ENCODE results near the gene MARCHF3. TPM values are rescaled to one million over a fixed set of nuclear protein-coding genes. Genes with fewer than 3 reads are reported as not detected.

The MARCHF3 gene
- total RNA-seq, 4 donors from 2014 or later: 1.9 to 5.3 (median 2.5) TPM

DNA sequence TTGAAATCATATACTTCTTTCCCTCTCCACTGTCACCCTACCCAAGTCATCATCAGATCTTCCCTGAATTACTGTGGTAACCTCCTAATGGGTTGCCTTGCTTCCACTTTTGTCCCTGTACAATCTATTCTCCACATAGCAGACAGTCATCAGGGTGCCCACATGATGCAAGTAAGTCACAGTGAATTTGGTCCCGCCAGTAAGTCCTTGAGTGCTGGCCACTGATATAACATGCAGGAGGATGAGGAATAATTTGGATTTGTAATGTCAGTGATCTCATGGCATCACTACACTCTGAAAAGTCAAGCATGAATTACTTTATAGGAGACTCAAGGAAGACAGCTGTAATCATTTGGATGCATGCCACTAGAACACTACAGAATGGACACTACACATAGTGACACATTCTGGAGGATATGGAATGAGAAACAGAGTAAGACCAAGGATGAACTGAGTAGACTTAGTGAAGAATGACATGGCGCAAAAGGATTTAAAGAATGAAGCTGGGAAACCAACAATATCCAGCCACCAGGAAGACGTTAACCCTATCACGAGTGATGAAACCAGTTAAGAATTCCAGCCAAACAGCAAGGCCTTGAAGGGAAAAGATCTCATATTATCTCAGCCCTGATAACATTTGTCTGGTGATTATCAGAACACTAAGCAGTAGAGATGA is 28.6 kb downstream of the MARCHF3 start:
- Histone ChIP-seq H3K36me3 (no peaks in the 10 kb centered on the region), H3K4me3 (no peak overlapping the region), H3K9me3 (no peaks in the 10 kb centered on the region), H3K27me3 (no peaks in the 10 kb centered on the region), H3K4me1 (no peaks in the 10 kb centered on the region), H3K27ac (no peak overlapping the region)
- 82 to 86% methylated on average over 4 of the region's 4 CpGs for WGBS, 2 donors
- DNase-seq: no peak
- no peak for TF ChIP-seq POLR2A (IDR thresholded peaks at IDR 0.05)
- TF ChIP-seq, protein P1, sequence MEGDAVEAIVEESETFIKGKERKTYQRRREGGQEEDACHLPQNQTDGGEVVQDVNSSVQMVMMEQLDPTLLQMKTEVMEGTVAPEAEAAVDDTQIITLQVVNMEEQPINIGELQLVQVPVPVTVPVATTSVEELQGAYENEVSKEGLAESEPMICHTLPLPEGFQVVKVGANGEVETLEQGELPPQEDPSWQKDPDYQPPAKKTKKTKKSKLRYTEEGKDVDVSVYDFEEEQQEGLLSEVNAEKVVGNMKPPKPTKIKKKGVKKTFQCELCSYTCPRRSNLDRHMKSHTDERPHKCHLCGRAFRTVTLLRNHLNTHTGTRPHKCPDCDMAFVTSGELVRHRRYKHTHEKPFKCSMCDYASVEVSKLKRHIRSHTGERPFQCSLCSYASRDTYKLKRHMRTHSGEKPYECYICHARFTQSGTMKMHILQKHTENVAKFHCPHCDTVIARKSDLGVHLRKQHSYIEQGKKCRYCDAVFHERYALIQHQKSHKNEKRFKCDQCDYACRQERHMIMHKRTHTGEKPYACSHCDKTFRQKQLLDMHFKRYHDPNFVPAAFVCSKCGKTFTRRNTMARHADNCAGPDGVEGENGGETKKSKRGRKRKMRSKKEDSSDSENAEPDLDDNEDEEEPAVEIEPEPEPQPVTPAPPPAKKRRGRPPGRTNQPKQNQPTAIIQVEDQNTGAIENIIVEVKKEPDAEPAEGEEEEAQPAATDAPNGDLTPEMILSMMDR (IDR thresholded peaks at IDR 0.05): no peak
- intact Hi-C loops (cut with DNase I): no loop called here

DNA sequence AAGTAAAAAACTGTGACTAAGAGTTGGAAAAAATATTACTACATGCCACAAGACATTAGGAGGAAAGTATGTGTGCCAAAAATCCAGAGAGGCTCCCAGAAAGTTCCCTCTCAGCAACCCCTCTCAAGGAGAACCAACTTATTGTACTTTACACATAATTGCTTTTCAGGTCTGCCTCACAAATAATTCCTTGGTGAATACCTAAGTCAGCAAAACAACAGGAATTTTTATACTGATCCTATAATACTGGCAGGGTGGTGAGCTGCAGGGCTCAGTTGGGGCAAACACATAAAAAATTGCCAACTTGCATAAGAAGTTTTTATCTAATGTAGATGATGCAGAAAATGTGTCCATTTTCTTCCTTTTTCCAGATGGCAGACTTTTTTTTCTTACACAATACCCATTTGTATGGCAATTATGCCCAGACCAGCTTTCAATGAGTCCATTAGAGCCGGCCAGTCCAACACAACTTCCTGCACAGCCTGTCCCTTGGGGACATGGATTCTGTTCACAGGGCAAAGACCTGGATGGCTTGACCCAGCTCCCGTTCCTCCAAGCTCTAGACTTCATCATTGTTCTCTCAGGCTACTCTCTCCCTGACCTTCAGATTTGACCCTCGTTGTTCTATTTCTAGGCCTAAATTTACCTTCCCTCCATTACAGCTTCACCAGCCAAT is 31.3 kb downstream of the MARCHF3 start:
- Histone ChIP-seq H3K4me3 (no peak overlapping the region), H3K27me3 (no peaks in the 10 kb centered on the region), H3K9me3 (no peaks in the 10 kb centered on the region), H3K36me3 (no peaks in the 10 kb centered on the region), H3K27ac (no peak overlapping the region), H3K4me1 (no peaks in the 10 kb centered on the region)
- no peak for TF ChIP-seq POLR2A (IDR thresholded peaks at IDR 0.05)
- TF ChIP-seq, protein P1 (IDR thresholded peaks at IDR 0.05): no peak
- intact Hi-C loops (cut with DNase I): no loop called here
- 66 to 75% methylated on average over 3 of the region's 3 CpGs for WGBS, 2 donors
- DNase-seq: no peak

DNA sequence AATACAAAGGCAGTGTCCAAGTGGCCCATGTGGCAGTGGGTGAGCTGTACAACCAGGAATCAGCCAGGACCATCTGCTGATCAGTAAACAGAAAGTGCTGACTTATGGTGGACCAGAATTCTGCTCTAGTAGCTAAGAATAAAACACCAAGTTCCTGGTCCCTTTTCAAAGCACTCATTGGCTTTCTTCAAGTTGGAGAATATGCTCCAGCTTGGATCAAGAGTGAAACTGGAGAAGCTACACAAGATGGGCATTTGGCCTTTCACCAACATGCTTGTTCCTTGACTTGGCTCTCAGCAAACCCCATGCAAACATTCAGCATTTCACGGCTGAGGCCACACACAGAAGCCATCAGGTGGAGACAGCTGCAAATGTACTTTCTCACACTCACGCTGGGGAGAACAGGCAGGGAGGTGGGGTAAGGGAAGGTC is 32.1 kb downstream of the MARCHF3 start:
- no peak for DNase-seq
- 54 to 63% methylated on average over 2 of the region's 2 CpGs for WGBS, 2 donors
- H3K4me3 ChIP-seq: no peak overlapping the region
- intact Hi-C loops (cut with DNase I): no loop called here
- no peaks in the 10 kb centered on the region for H3K4me1 ChIP-seq
- no peak overlapping the region for H3K27ac ChIP-seq
- no peaks in the 10 kb centered on the region for H3K36me3 ChIP-seq
- TF ChIP-seq POLR2A (IDR thresholded peaks at IDR 0.05): no peak
- TF ChIP-seq, protein P1 (IDR thresholded peaks at IDR 0.05): no peak
- H3K27me3 ChIP-seq: no peaks in the 10 kb centered on the region
- H3K9me3 ChIP-seq: no peaks in the 10 kb centered on the region

DNA sequence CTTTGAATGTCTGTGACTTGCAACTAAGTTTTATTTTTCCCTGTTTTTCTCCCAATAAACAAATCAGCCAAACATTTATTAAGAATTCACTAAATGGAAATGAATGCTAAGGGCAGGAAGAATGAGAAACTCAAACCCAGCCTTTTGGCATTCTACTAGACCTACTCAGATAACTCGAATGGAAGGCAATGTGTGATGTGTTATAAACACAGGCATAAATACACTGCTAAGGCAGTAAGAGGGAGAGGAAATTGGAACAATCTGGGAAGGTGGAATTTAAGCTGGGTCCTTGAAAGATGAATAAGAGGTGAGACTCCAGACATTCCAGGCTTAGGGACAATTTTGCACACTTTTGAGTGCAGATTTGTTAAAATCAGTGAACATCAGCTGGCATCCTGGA is 34.7 kb downstream of the MARCHF3 start:
- TF ChIP-seq POLR2A (IDR thresholded peaks at IDR 0.05): no peak
- TF ChIP-seq, protein P1 (IDR thresholded peaks at IDR 0.05): no peak
- no peak for DNase-seq
- intact Hi-C loops (cut with DNase I): no loop called here
- H3K4me3 ChIP-seq: no peak overlapping the region
- no peaks in the 10 kb centered on the region for H3K27me3 ChIP-seq
- no peak overlapping the region for H3K27ac ChIP-seq
- H3K36me3 ChIP-seq: no peaks in the 10 kb centered on the region
- H3K4me1 ChIP-seq: no peaks in the 10 kb centered on the region
- no peaks in the 10 kb centered on the region for H3K9me3 ChIP-seq
- WGBS, 2 donors: 42 to 58% methylated on average over 1 of the region's 1 CpG

DNA sequence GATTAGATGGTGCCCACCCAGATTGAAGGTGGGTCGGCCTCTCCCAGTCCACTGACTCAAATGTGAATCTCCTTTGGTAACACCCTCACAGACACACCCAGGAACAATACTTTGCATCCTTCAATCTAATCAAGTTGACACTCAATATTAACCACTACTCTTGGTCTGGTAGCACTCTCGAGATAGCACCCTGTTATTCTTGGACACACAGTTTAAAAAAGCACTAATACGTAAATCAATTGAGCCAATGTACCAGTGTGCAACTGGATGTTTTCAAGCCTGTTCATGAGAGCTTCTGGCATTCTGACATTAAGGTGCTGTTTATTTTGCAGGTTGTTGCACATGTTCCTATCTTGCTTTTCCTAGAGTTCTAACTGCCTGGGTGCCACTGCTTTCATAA is 35.3 kb downstream of the MARCHF3 start:
- H3K4me1 ChIP-seq: no peaks in the 10 kb centered on the region

More for the DNA sequence above, 35.3 kb downstream of the MARCHF3 start:
- H3K9me3 ChIP-seq: no peaks in the 10 kb centered on the region
- TF ChIP-seq, protein P1 (IDR thresholded peaks at IDR 0.05): no peak
- no peak for TF ChIP-seq POLR2A (IDR thresholded peaks at IDR 0.05)
- DNase-seq: no peak
- intact Hi-C loops (cut with DNase I): no loop called here
- H3K36me3 ChIP-seq: no peaks in the 10 kb centered on the region
- 83 to 90% methylated on average over 3 of the region's 3 CpGs for WGBS, 2 donors
- H3K27me3 ChIP-seq: no peaks in the 10 kb centered on the region
- no peak overlapping the region for H3K27ac ChIP-seq
- H3K4me3 ChIP-seq: no peak overlapping the region
